Measurements from ENCODE around the gene HAO2. TPM values are rescaled to one million over a fixed set of nuclear protein-coding genes. Genes with fewer than 3 reads are reported as not detected.
"Not testable (repeated sequence)": the region's sequence is repeated elsewhere in the genome, so short reads cannot be mapped to it uniquely, and the experiment has no call there.

Gene HAO2
- total RNA-seq, 1 experiment from 2014 or later = not detected

DNA sequence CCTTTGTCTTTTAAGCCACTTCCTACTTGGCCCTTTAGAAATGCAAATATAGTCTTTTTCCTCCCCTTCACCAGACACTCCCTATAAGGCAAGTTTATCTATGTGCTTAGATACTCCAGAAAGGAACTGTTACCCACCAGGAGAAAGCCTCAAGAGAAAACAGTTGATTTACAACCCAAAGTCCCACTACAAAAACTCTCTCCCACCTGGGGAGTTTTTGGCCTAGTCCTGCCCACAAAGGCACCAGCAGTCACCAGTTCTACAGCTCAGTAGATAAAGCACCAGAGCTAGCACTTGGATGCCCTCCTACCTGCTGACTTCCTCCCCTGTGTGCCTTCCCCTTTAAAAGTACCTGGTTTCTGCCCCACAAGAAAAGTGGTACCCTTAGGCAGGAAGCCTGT, 27.7 kb upstream of the HAO2 start:
- DNase-seq (ENCODE audit: low spot score) = no peak
- in situ Hi-C loops (cut with HindIII; ENCODE audit: low sequenced_read_pairs) = no loop called here

DNA sequence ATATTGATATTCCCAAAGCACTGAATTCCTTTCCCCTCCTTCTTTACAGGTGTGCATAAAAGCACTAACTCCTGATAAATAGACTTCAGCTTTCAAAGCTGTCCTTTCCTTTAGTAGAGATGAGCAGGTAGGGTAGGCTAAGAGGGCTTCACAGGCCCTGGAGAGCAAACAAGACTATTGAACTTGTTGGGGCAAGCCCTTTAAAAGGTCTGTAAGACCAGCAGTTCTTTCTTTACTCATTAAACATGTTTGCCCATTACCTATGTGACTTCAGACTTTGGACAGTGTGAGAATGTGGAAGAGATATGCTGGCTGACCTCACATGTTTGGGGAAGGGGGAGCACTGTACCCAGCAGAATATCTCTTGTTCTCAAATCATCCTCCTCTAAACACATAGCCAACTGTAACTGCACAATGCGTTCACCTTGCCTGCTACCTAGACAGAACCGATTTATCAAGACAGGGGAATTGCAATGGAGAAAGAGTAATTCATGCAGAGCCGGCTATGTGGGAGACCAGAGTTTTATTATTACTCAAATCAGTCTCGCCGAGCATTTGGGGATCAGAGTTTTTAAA, 27.1 kb upstream of the HAO2 start:
- no peak for DNase-seq (ENCODE audit: low spot score)
- in situ Hi-C loops (cut with HindIII; ENCODE audit: low sequenced_read_pairs) = no loop called here

DNA sequence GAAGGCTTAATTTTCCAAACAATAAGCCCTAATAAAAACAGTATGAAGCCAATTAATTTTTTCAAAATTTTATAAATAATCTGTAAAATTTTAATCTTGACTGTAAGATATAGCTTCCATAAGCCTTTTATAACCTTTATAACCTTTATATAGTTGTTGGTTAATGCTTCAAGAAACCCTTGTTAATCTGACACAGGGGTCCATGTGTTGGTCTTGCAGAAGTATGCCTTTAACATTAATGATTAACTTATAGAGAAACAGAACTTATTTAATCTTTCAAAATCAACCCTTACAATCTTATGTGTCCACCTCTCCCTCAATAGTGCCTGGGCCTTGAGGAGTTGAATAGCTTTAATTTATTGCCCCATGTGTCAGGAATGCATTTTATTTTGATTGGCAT, 23.2 kb upstream of the HAO2 start:
- in situ Hi-C loops (cut with HindIII; ENCODE audit: low sequenced_read_pairs) = no loop called here
- DNase-seq (ENCODE audit: low spot score) = no peak

DNA sequence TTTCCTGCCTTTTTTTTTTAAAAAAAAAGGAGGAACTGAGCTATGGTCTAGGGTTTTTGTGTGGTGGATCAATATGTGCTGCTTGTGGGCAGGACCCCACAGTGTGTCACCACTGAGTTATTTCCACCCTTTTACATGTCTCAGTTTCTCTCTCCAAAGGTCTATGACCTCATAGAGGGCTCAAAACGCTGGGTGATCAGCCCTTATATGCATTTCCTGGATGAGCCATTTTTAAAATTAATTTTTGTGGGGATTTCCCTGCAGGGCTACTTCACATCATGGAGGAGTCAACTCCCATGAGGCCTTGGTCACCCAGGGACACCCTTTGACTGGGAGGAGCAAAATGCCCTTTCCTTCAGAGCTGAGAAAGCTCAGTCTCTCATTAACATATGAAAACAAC, 20.7 kb upstream of the HAO2 start:
- in situ Hi-C loops (cut with HindIII; ENCODE audit: low sequenced_read_pairs) = no loop called here
- DNase-seq (ENCODE audit: low spot score) = no peak

DNA sequence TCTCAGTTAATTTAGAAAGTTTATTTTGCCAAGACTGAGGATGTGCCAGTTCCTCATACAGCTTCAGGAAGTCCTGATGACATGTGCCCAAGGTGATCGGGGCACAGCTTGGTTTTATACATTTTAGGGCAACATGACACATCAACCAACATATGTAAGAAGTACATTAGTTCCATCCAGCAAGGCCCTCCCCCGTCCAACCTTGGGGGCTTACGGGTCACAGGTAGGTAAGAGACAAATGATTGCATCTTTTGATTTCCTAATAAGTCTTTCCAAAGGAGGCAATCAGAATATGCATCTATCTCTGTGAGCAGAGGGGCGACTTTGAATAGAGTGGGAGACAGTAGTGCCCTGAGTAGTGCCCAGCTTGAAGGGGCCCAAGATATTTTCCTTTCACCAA, 19.6 kb upstream of the HAO2 start:
- in situ Hi-C loops (cut with HindIII; ENCODE audit: low sequenced_read_pairs) = no loop called here

DNA sequence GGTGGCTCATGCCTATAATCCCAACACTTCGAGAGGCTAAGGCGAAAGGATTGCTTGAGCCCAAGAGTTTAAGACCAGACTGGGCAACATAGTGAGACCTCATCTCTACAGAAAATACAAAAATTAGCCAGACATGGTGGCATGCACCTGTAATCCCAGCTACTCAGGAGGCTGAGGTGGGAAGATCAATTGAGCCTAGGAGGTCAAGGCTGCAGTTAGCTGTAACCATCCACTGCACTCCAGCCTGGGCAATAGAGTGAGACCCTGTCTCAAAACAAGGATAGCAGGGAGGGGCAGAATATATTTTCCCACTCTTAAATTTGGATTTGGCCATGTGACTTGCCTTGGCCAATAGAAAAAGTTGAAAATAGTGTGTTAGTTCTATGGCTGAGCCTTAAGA, 17.7 kb upstream of the HAO2 start:
- DNase-seq (ENCODE audit: low spot score); in situ Hi-C loops (cut with HindIII; ENCODE audit: low sequenced_read_pairs): not testable (repeated sequence)

More for the DNA sequence above, 19.6 kb upstream of the HAO2 start:
- no peak for DNase-seq (ENCODE audit: low spot score)

DNA sequence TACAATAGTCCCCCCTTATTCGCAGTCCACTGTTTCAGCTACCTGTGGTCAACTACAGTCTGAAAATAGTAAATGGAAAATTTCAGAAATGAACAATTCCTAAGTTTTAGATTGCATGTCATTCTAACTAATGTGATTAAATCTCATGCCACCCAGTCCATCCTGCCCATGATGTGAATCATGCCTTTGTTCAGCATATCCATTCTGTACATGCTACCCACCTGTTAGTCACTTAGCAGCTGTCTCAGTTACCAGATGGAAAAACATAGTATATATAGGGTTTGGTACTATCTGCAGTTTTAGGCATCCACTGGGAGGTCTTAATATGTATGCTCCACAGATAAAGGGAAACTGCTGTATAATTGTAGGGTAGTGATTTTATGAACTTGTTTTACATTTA, 16.6 kb upstream of the HAO2 start:
- in situ Hi-C loops (cut with HindIII; ENCODE audit: low sequenced_read_pairs) = no loop called here
- no peak for DNase-seq (ENCODE audit: low spot score)

DNA sequence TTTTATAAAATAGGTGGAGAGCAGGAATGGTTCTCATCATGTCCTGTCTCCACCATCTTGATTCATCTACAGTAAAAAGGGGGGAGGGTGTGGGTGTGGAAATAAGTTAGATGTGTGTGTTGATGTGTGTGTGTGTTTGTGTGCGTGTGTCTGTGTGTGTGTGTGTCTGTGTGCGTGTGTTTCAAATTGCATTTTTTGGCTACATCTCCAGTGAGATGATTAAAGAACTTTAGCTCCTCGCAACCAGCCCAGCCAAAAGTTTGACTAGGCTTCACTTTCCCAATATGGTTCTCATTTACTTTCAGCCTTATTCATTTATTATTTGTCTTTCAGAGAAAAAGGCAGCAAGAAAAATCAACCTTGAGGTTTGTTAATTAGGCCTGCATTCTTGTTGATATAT, 14.7 kb upstream of the HAO2 start:
- DNase-seq (ENCODE audit: low spot score) = no peak
- in situ Hi-C loops (cut with HindIII; ENCODE audit: low sequenced_read_pairs) = no loop called here

DNA sequence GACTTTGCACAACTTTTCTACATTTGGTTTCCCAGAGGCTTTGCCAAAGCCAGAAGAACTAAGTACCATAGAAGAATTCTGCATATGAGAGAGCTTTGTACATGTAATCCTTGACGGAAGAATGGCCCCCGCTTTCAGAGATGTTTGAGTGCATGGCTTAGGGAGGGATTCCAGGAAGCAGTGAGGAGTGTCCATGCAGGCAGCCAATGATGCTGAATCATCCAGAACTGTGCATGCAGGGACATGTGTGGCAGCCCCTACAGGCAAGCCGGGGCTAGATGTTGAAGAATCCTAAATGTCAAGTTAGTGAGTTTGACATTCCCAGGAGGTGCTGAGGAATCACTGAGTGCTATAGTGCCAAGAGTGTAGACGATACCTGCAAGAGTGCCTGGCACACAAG, 9.9 kb upstream of the HAO2 start:
- no peak for DNase-seq (ENCODE audit: low spot score)
- in situ Hi-C loops (cut with HindIII; ENCODE audit: low sequenced_read_pairs) = no loop called here

DNA sequence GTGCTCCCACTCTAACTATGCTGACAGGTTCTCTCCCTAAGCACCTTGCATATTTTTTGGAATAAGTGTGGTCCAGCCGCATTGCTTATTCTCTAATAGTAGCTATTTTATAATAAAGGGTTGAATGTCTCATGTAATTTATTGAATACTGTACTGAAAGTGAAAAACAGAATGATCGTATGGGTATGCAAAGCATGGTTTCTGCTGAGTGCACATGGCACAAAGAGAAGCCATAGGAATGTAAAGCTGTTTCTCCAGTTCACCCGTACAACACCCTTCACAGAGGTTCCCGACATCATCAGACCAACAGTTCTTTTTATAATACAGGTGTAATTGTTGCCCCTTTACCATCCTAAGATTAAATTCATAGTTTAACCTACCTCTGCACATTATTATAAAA, 8.9 kb upstream of the HAO2 start:
- in situ Hi-C loops (cut with HindIII; ENCODE audit: low sequenced_read_pairs) = no loop called here
- DNase-seq (ENCODE audit: low spot score) = no peak

DNA sequence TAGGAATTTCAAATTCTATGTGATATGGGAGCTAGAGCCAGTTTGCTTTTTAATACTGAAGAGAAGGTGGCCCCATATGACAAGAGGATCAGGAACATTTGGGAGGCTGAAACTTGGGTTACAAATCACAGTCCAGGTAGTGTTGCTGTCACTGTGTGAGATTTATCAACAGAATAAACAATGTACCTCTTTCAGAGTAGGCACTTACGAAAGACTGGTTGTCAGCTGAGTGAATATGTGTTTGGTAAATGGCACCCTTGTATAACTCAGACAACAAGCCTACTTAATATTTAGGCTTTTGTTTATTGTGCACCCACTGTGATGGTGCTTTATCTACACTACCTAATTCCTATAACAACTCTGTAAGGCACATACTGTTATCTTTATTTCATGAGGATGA, 7.4 kb upstream of the HAO2 start:
- no peak for DNase-seq (ENCODE audit: low spot score)
- in situ Hi-C loops (cut with HindIII; ENCODE audit: low sequenced_read_pairs) = no loop called here

DNA sequence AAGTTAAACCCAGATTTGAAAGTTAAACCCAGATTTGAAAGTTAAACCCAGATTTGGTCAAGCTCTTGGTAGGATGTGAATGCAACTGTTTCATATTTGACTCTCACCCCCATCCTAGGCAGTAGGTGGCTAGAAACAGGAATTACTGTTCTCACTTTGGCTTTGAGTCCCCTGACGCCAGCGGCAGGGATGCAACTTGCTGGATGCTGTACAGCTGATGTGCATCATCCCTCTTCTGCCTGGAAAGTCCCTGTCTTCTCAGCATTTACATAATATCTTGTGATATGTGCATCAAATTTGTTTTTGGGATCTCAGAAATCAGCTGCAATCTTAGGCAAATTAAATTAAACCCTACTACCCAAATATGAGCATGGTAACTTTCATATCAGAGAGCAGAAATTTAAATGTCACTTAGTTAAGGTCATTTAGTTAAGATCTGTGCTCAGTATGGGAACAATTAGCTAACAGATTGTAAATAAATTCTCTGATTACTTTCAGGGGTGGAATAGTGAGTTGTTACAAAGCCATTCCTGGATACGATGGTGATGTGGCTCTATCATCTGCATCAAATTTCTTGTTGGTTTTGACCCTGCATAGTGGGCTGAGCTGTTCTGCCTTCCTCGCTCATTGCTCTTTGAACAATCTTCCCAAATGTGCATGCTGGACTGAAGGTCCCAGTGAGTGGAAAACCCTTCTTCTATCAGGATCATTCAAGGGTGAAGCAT, 6.8 kb upstream of the HAO2 start:
- no peak for DNase-seq (ENCODE audit: low spot score)
- in situ Hi-C loops (cut with HindIII; ENCODE audit: low sequenced_read_pairs) = no loop called here

DNA sequence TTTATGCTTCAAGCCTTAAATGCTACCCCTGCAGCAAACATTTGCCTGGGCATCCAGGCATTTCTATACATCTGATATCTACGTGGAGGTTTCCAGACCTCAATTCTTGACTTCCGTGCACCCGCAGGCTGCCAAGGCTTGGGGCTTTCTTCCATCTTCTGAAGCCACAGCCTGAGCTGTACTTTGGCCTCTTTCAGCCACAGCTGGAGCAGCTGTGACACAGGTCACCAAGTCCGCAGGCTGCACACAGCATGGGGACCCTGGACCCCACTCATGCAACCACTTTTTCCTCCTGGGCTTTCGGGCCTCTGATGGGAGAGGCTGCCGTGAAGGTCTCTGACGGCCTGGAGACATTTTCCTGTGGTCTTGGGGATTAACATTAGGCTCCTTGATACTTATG, 5.4 kb upstream of the HAO2 start:
- no peak for DNase-seq (ENCODE audit: low spot score)
- in situ Hi-C loops (cut with HindIII; ENCODE audit: low sequenced_read_pairs) = no loop called here

DNA sequence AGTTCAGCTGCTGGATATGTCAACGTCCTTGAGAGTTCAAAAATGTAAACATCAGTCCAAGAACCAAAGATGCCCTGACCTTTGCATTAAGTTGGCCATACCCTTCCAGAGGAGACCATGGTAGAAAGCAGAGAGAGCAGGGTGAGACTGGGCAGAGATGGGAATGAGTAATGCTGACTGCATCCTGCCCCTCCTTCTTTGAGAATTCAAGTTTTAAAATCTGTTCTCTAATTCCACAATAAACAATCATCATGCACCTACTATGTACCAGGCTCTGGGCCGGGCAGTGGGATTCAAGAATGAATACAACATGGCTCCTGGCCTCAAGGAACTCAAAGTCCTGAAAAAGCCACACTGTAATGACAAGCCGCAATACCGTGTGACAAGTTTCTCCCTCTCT, 3.9 kb upstream of the HAO2 start:
- in situ Hi-C loops (cut with HindIII; ENCODE audit: low sequenced_read_pairs) = no loop called here
- DNase-seq (ENCODE audit: low spot score) = no peak

DNA sequence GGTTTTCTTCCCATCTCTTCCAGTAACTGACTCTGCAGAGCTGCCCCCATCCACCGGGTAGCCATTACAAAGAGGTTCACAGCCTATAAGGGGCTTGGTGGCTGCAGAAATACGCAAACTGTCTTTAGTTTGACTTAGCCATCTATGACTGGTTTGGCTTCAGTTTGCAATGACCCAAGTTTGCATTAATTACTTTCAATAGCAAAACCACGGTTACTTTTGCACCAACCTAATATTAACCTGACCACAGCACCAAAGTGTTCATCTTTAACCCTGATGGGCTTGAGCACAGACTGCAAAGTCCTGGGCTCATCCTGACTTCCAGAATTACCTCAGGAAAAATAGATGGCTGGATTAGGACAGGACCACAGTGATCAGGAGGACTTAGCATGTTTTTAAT, 2.2 kb upstream of the HAO2 start:
- DNase-seq (ENCODE audit: low spot score) = no peak
- in situ Hi-C loops (cut with HindIII; ENCODE audit: low sequenced_read_pairs) = no loop called here

DNA sequence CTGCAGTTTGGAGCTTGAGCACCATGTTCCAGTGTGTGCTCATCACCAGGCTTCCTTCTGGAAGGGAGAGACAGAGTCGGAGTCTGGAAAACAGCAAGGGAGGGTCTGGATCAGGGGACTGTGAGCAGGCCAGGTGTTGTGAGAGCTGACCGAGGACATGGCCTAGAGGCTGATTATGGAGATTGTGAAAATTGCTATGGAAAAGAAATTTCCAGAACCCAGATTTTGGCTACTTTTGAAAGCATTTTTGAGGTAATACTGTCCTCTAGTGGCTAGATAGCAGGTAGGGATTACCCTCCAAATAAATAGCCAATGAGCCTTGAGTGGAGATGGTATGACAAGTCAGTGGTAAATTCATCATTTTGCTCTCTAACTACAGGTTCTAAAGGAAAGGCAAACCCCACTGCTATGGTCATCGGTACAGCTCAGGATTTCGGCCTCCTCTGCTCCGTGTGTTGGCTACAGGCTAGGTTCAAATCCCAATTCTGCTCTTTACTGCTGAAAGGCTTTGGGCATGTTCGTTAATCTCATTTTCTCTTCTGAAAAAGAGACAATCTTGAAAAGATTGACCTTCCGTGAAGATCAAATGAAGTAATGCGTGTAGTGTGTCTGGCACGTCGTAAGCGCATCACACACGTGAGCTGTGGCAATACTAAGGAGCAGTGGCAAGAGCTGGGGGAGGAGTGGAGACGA, 1.0 kb upstream of the HAO2 start:
- peak; percentile 21 for DNase-seq (ENCODE audit: low spot score)
- in situ Hi-C loops (cut with HindIII; ENCODE audit: low sequenced_read_pairs) = no loop called here

DNA sequence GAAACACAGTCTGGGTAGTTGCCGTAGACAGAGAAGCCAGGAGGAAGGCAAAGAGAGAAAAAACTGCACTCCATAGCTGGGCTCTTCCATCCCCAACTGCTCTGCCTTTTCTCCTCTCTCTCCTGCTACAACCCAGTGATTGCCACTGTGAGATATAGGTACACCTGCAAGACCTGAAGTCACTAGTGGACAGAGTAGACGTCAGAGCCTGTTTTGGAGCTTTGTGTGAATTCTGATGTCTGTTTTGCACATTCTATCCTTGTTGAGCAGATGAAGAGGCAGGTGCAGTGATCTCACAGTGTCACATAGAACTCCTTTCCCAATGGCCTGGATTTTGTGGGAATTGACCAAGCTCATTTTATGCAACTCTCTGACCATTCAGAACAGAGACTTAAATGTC, 2.2 kb downstream of the HAO2 start:
- in situ Hi-C loops (cut with HindIII; ENCODE audit: low sequenced_read_pairs) = no loop called here
- no peak for DNase-seq (ENCODE audit: low spot score)

DNA sequence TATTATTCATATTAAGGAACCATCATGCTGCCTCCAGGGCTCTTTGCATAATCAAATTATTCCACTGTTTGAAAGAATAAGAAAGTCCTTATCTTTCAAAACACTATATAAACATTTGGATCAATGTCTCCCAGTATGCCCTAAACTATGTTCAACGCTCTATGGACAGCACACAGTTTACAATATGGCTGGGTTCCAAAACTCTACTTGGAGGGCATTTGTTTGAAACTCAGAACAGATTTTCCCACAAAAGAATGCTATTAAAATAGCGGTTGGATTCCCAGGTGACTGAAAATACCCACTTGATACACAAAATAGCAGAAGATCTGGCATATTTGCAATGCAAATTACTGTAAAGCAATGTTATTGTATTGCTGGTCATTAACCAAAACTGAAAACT, 3.2 kb downstream of the HAO2 start:
- DNase-seq (ENCODE audit: low spot score) = no peak
- in situ Hi-C loops (cut with HindIII; ENCODE audit: low sequenced_read_pairs) = no loop called here

DNA sequence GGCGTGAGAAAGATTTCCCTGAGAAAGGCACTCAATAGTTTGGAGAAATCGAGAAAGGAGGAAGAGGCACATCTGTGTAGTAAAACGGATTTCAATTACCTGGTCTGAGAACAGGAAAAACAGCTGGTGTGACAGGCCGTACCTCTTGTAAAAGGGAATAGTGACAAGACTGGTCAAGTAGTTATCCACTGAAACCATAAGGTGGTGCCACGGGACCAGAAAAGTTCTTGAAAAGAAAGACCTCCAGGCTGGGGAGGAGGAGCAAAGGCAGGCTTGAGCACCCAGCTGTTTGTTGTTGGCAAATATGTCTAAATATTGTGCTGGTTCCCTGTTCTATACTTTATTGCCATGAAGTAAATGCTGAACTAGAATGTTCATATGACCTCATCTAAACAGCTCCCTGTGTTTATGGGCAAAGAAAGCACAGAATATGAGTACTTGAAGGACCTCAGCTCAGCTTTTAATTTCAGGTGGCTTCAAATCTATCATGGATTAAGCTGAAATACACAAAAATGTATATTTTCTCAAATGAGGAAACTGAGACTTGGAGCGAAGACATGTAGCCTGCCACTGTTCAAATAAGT, 4.0 kb downstream of the HAO2 start:
- peak; percentile 16 for DNase-seq (ENCODE audit: low spot score)

DNA sequence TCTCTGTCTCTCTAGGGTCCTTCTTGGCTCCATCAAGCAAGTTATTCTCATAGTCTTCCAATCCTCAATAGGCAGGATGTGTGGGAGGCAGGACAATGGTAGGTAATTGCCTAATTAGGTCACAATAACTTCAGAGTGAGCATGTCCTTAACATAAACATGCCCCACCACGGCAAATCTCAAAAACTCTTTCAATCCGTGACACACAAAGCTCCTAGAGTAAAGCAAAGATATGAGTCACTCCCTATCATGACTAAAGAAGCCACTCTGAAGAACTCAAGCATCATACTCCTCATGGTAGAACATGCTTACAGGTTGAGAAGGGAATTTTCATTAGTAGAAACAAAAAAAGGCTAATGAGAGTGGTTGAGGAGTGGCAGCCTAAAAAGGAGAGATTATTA, 4.9 kb downstream of the HAO2 start:
- in situ Hi-C loops (cut with HindIII; ENCODE audit: low sequenced_read_pairs) = no loop called here
- DNase-seq (ENCODE audit: low spot score) = no peak

More for the DNA sequence above, 4.0 kb downstream of the HAO2 start:
- in situ Hi-C loops (cut with HindIII; ENCODE audit: low sequenced_read_pairs) = no loop called here

Measured in G401 (cell line).